ENCODE measurements around the gene IQGAP1.

Gene IQGAP1

GRCh38 chr15:90539789-90540188 is 151.7 kb downstream of the IQGAP1 start:
- no peak for DNase-seq

GRCh38 chr15:90540768-90541167 is 152.7 kb downstream of the IQGAP1 start:
- DNase-seq = no peak

- DNase-seq = no peak
These were observed 157.1 kb downstream of the IQGAP1 start for GRCh38 chr15:90545095-90545494.

DNA sequence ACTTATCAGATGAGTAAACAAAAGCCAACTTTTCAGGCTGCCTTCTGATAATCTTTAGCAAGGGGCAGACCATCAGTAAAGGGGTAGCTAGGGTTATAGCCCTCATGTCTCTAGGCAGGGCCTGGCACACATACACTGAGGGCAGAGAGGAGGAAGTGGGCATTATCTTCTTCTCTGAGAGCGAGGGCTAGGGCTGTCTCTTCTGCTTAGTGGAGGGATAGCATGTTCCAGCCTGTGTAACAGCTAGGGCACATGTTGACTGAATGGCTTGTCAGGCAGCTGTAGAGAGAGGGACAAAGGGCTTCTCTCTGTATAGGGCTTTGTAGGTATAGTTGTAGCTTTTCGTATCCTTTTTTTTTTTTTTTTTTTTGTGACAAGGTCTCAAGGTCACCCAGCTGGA is 159.5 kb downstream of the IQGAP1 start:
- DNase-seq = no peak

DNA sequence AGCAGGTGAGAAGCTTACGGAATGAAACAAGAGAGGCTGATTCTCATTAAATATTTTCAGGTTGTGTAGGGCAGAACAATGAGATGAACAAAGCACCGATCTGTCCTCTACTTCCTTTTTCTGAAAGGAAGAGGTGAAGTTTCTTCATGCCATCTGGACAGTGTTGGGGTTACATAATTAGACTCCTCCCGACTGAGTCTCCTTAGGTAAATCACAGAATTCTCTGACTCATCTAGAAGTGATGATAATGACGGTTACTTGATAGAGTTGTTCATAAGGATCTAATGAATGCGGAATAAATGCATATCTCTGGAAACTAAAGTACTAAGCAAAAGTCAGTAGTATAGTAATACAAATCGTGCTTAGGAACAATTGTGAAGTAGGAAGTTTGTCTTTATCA is 162.9 kb downstream of the IQGAP1 start:
- DNase-seq = peak; percentile 36

Measured in NCI-H2171 treated with DMSO at 0.1 percent for 48 hours (cell line).